Tibial nerve (tissue), 4 donors: ENCODE measurements around the gene RUNX1.

ENCODE experiments used
- CTCF ChIP-seq, 5 experiments: fragments of 200-600 bp in 3 of 5; fragments of 450-650 bp in 2 of 5; sonication (generic) in 3 of 5; IDR thresholded peaks; one replicate each; pipeline ENCODE4 v1.5.1; 2016 to 2019; ENCODE audit warnings: antibody characterized with exemption in 5 of 5, mild to moderate bottlenecking in 3 of 5, moderate library complexity in 2 of 5
- EP300 ChIP-seq, 2 donors: sonication (generic); formaldehyde crosslinking; IDR thresholded peaks; one replicate each; pipeline ENCODE4 v1.6.1; 2017; ENCODE audit warnings: antibody characterized with exemption in 2 of 2, mild to moderate bottlenecking in 1 of 2
- POLR2A ChIP-seq, 2 donors: fragments of 450-650 bp; IDR thresholded peaks; one replicate each; pipeline ENCODE4 v1.6.1; 2017; ENCODE audit warnings: antibody characterized with exemption in 2 of 2, mild to moderate bottlenecking in 2 of 2, moderate library complexity in 2 of 2

GRCh38 chr21:34822942-34823341, 226.2 kb downstream of the RUNX1 start:
- no peak for TF ChIP-seq POLR2A (IDR thresholded peaks at IDR 0.05)
- TF ChIP-seq CTCF (IDR thresholded peaks at IDR 0.05): no peak
- no peak for TF ChIP-seq EP300 (IDR thresholded peaks at IDR 0.05)
